Astrocyte (in vitro differentiated cells and primary cell): ENCODE data around the gene BBOX1.
"Not testable (repeated sequence)": the region's sequence is repeated elsewhere in the genome, so short reads cannot be mapped to it uniquely, and the experiment has no call there.

Experiments used
- CTCF ChIP-seq: IDR thresholded peaks from 2 replicates; pipeline ENCODE4 v1.5.1; 2011; ENCODE audit warnings: low read depth, mild to moderate bottlenecking, inconsistent platforms, low read length, moderate library complexity; ENCODE audit not compliant: insufficient read depth
- EZH2 ChIP-seq: IDR thresholded peaks from 2 replicates; pipeline ENCODE4 v1.6.1; 2012; ENCODE audit warnings: mild to moderate bottlenecking, low read length, inconsistent platforms; ENCODE audit not compliant: insufficient read depth

GRCh38 chr11:27175562-27175961 lies 134.9 kb downstream of the BBOX1 start:
- TF ChIP-seq CTCF, EZH2: not testable (repeated sequence)
